Daoy (cell line): ENCODE results near the gene ITGA7. TPM values are rescaled to one million over a fixed set of nuclear protein-coding genes. Genes with fewer than 3 reads are reported as not detected.

Experiments used
- DNase-seq: peaks from one replicate; pipeline ENCODE4 v3.0.0-alpha.2; 2015; ENCODE audit warnings: low read depth
- total RNA-seq: library from RNA; depleted of rRNA; stranded (reverse); fragments of >200 nt; shearing (Covaris generic); gene quantifications from 2 replicates; pipeline ENCODE4 v1.2.3, GENCODE V29; 2014

The ITGA7 gene
- total RNA-seq, 1 experiment from 2014 or later, result 2.4 TPM

- DNase-seq, result no peak
Measured at GRCh38 chr12:55736076-55736475, 28.4 kb upstream of the ITGA7 start.

- no peak for DNase-seq
Measured at GRCh38 chr12:55734595-55734994, 26.9 kb upstream of the ITGA7 start.

- DNase-seq, result no peak
Measured at GRCh38 chr12:55733858-55734257, 26.2 kb upstream of the ITGA7 start.

GRCh38 chr12:55733021-55733555 is 25.4 kb upstream of the ITGA7 start:
- DNase-seq, result no peak

GRCh38 chr12:55732288-55732687 is 24.6 kb upstream of the ITGA7 start:
- no peak for DNase-seq

GRCh38 chr12:55729819-55730818 is 22.4 kb upstream of the ITGA7 start:
- DNase-seq, result peak; percentile 67

- DNase-seq, result peak; percentile 95
Measured at GRCh38 chr12:55728939-55729818, 21.5 kb upstream of the ITGA7 start, which contains the start of gene CD63. Gene CD63, minus strand, starts transcription at chr12:55729009. Its CDS starts 668 bp downstream, at chr12:55728341.

GRCh38 chr12:55728186-55728938 is 20.7 kb upstream of the ITGA7 start:
- DNase-seq, result peak; percentile 65

GRCh38 chr12:55727643-55728185 is 20.0 kb upstream of the ITGA7 start:
- DNase-seq, result peak; percentile 59

GRCh38 chr12:55726971-55727370 is 19.3 kb upstream of the ITGA7 start:
- DNase-seq, result no peak

GRCh38 chr12:55725556-55725955 is 17.9 kb upstream of the ITGA7 start:
- no peak for DNase-seq

- DNase-seq, result no peak
Measured at GRCh38 chr12:55724940-55725309, 17.2 kb upstream of the ITGA7 start.

GRCh38 chr12:55724226-55724939 is 16.7 kb upstream of the ITGA7 start:
- peak; percentile 68 for DNase-seq

GRCh38 chr12:55723516-55724225 is 16.0 kb upstream of the ITGA7 start:
- DNase-seq, result no peak

GRCh38 chr12:55722948-55723347 is 15.2 kb upstream of the ITGA7 start:
- no peak for DNase-seq

- no peak for DNase-seq
Measured at GRCh38 chr12:55721601-55722213, 14.0 kb upstream of the ITGA7 start.

GRCh38 chr12:55720894-55721444 is 13.3 kb upstream of the ITGA7 start:
- DNase-seq, result peak; percentile 93

- no peak for DNase-seq
Measured at GRCh38 chr12:55720071-55720564, 12.4 kb upstream of the ITGA7 start, which contains the start of gene RDH5. Gene RDH5, plus strand, starts transcription at chr12:55720393. Its CDS starts 792 bp downstream, at chr12:55721185.

GRCh38 chr12:55719371-55719770 is 11.7 kb upstream of the ITGA7 start:
- no peak for DNase-seq
